ENCODE results near the gene PTGFRN. TPM values are rescaled to one million over a fixed set of nuclear protein-coding genes. Genes with fewer than 3 reads are reported as not detected.
"Not testable (repeated sequence)": the region's sequence is repeated elsewhere in the genome, so short reads cannot be mapped to it uniquely, and the experiment has no call there.

Gene PTGFRN
- total and polyA plus RNA-seq, 7 donors, result 0.79 to 8.1 (median 2.3) TPM

DNA sequence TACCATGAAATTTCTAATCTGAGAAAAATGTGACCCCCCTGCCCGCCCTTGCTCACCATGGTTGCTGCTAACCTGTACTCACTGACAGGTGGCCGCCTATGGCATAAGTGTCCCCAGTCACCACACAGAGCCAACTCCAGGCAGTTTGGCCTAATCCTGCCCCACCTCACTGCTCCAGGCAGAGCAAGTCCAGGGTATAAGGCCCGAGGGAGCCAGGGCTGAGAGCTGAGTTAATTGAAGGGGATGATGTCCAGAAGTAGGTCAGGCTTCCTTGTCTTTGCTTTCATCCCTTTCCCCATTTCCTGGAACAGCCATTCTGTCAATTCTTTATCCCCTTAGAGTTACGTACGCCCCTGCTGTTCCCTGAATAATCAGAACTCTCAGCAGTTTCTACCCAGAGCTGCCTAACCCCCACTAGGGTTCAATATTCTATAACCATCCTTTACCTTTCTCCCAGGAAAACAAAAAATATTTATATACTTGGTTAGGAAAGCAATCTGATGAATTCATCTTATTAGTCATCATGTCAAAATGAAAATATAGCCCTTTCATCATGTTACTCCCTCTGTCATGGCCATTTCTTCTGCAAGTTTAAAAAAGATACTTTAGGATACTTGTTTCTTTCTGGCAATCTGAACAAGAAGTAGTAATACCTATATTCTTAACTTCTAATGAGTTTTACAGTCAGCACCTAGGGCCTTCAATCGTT, 62.4 kb downstream of the PTGFRN start:
- Histone ChIP-seq H3K9me3 (no peaks in the 10 kb centered on the region), H3K36me3 (ENCODE audit: insufficient read depth in 1 of 2, low read depth in 1 of 2) (no peaks in the 10 kb centered on the region), H3K4me3 (no peak overlapping the region), H3K27me3 (ENCODE audit: insufficient read depth in 3 of 3, low read length in 2 of 3) (no peaks in the 10 kb centered on the region), H3K4me1 (no peaks in the 10 kb centered on the region), H3K27ac (no peak overlapping the region)
- intact Hi-C loops (cut with DNase I), result no loop called here
- TF ChIP-seq, protein P1, sequence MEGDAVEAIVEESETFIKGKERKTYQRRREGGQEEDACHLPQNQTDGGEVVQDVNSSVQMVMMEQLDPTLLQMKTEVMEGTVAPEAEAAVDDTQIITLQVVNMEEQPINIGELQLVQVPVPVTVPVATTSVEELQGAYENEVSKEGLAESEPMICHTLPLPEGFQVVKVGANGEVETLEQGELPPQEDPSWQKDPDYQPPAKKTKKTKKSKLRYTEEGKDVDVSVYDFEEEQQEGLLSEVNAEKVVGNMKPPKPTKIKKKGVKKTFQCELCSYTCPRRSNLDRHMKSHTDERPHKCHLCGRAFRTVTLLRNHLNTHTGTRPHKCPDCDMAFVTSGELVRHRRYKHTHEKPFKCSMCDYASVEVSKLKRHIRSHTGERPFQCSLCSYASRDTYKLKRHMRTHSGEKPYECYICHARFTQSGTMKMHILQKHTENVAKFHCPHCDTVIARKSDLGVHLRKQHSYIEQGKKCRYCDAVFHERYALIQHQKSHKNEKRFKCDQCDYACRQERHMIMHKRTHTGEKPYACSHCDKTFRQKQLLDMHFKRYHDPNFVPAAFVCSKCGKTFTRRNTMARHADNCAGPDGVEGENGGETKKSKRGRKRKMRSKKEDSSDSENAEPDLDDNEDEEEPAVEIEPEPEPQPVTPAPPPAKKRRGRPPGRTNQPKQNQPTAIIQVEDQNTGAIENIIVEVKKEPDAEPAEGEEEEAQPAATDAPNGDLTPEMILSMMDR (IDR thresholded peaks at IDR 0.05), result no peak
- ATAC-seq (no peak), DNase-seq (no peak)
- 72 to 81% (median 73%) methylated on average over 6 of the region's 6 CpGs for WGBS, 3 donors

DNA sequence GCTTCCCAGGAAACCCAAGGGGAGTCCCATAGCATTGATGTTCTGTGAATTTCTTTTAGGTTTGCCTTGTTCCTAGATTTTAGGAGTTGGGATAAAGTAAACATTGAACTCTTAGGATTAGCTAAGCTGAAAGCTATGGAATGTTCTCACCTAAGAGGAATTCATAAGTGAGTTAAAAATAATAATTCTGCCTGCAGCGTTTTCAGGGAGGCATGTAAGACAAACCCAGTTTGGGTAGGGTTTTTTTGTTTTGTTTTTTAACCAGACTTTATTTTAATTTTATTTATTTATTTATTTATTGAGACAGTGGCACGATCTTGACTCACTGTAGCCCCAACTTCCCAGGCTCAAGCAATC, 62.9 kb downstream of the PTGFRN start:
- DNase-seq (no peak), ATAC-seq (no peak)
- no peaks in the 10 kb centered on the region for H3K27me3 ChIP-seq (ENCODE audit: insufficient read depth in 3 of 3, low read length in 2 of 3)
- no peak overlapping the region for H3K27ac ChIP-seq
- intact Hi-C loops (cut with DNase I), result no loop called here
- H3K4me1 ChIP-seq, result no peaks in the 10 kb centered on the region
- H3K9me3 ChIP-seq, result no peaks in the 10 kb centered on the region
- no peak overlapping the region for H3K4me3 ChIP-seq
- TF ChIP-seq, protein P1 (IDR thresholded peaks at IDR 0.05), result no peak
- H3K36me3 ChIP-seq (ENCODE audit: insufficient read depth in 1 of 2, low read depth in 1 of 2), result no peaks in the 10 kb centered on the region
- WGBS, 3 donors, result 68 to 77% (median 71%) methylated on average over 2 of the region's 2 CpGs

- DNase-seq; intact Hi-C loops (cut with DNase I); H3K9me3 ChIP-seq; H3K27me3 ChIP-seq (ENCODE audit: insufficient read depth in 3 of 3, low read length in 2 of 3); H3K27ac ChIP-seq; H3K4me3 ChIP-seq; H3K4me1 ChIP-seq; ATAC-seq; H3K36me3 ChIP-seq (ENCODE audit: insufficient read depth in 1 of 2, low read depth in 1 of 2): not testable (repeated sequence)
- 93 to 100% (median 96%) methylated on average over 1 of the region's 1 CpG for WGBS, 3 donors
These were observed 70.6 kb downstream of the PTGFRN start for GRCh38 chr1:116980309-116980708.

- intact Hi-C loops (cut with DNase I), result no loop called here
- Histone ChIP-seq H3K4me1 (no peaks in the 10 kb centered on the region), H3K36me3 (ENCODE audit: insufficient read depth in 1 of 2, low read depth in 1 of 2) (no peaks in the 10 kb centered on the region), H3K4me3 (no peak overlapping the region), H3K9me3 (no peaks in the 10 kb centered on the region), H3K27me3 (ENCODE audit: insufficient read depth in 3 of 3, low read length in 2 of 3) (no peaks in the 10 kb centered on the region), H3K27ac (no peak overlapping the region)
- 79 to 84% (median 81%) methylated on average over 2 of the region's 2 CpGs for WGBS, 3 donors
- TF ChIP-seq, protein P1 (IDR thresholded peaks at IDR 0.05), result no peak
- no peak for ATAC-seq
- no peak for DNase-seq
These were observed 71.9 kb downstream of the PTGFRN start for GRCh38 chr1:116981521-116982037.

GRCh38 chr1:116982319-116983004, 72.7 kb downstream of the PTGFRN start:
- DNase-seq, result no peak
- no peak overlapping the region for H3K27ac ChIP-seq
- H3K27me3 ChIP-seq (ENCODE audit: insufficient read depth in 3 of 3, low read length in 2 of 3), result no peaks in the 10 kb centered on the region
- 80 to 87% (median 81%) methylated on average over 9 of the region's 9 CpGs for WGBS, 3 donors
- TF ChIP-seq, protein P1 (IDR thresholded peaks at IDR 0.05), result no peak
- no peak overlapping the region for H3K4me3 ChIP-seq
- intact Hi-C loops (cut with DNase I), result no loop called here
- no peaks in the 10 kb centered on the region for H3K36me3 ChIP-seq (ENCODE audit: insufficient read depth in 1 of 2, low read depth in 1 of 2)
- H3K4me1 ChIP-seq, result no peaks in the 10 kb centered on the region
- no peaks in the 10 kb centered on the region for H3K9me3 ChIP-seq
- no peak for ATAC-seq

All from psoas muscle (tissue), 8 donors.